ENCODE measurements around the gene GABRG3.

GRCh38 chr15:26972636-26973035, 1.7 kb downstream of the GABRG3 start:
- TF ChIP-seq YY1 (IDR thresholded peaks at IDR 0.05; ENCODE audit: insufficient read depth, insufficient read length): no peak
- no peak for TF ChIP-seq SUZ12 (IDR thresholded peaks at IDR 0.05; ENCODE audit: extremely low read depth, insufficient read depth, insufficient read length)
